KMS-11 (cell line): ENCODE measurements around the gene LRIT3.

Source experiments
- H2AFZ ChIP-seq: fragments of 200-600 bp; sonication (generic); 2 replicates; pipeline ENCODE4 v1.6.1; 2016; ENCODE audit warnings: antibody characterized with exemption, mixed run types, low read depth
- H3K27ac ChIP-seq: fragments of 200-600 bp; sonication (generic); 2 replicates; pipeline ENCODE4 v1.6.1; 2016; ENCODE audit warnings: mild to moderate bottlenecking, mixed run types
- H3K27me3 ChIP-seq: fragments of 200-600 bp; sonication (generic); 2 replicates; pipeline ENCODE4 v1.6.1; 2017; ENCODE audit warnings: mild to moderate bottlenecking, low read depth, mixed run types, moderate library complexity; ENCODE audit not compliant: insufficient read depth
- H3K36me3 ChIP-seq: fragments of 200-600 bp; sonication (generic); 2 replicates; pipeline ENCODE4 v1.6.1; 2017; ENCODE audit warnings: mild to moderate bottlenecking, mixed run types; ENCODE audit not compliant: insufficient read depth
- H3K4me1 ChIP-seq: fragments of 200-600 bp; sonication (generic); 2 replicates; pipeline ENCODE4 v1.6.1; 2016; ENCODE audit warnings: mild to moderate bottlenecking, low read depth, mixed run types; ENCODE audit not compliant: poor library complexity, severe bottlenecking
- H3K4me2 ChIP-seq: fragments of 200-600 bp; sonication (generic); 2 replicates; pipeline ENCODE4 v1.7.0; 2016; ENCODE audit warnings: mild to moderate bottlenecking, mixed run types
- H3K4me3 ChIP-seq: fragments of 200-600 bp; sonication (generic); IDR thresholded peaks from 2 replicates; pipeline ENCODE4 v1.6.1; 2017; ENCODE audit warnings: low read depth, low read length, mixed read lengths; ENCODE audit not compliant: insufficient read depth
- H3K79me2 ChIP-seq: fragments of 200-600 bp; sonication (generic); 2 replicates; pipeline ENCODE4 v1.6.1; 2016; ENCODE audit warnings: low read depth, mixed run types; ENCODE audit not compliant: insufficient read depth
- H3K9ac ChIP-seq: fragments of 200-600 bp; sonication (generic); 2 replicates; pipeline ENCODE4 v1.6.1; 2016; ENCODE audit warnings: mild to moderate bottlenecking, mixed run types
- H4K20me1 ChIP-seq: fragments of 200-600 bp; sonication (generic); 2 replicates; pipeline ENCODE4 v1.6.1; 2016; ENCODE audit warnings: mild to moderate bottlenecking, mixed run types; ENCODE audit not compliant: insufficient read depth
- CTCF ChIP-seq: fragments of 200-600 bp; sonication (generic); conservative IDR thresholded peaks from 2 replicates; pipeline ENCODE4 v1.6.1; 2017; ENCODE audit warnings: low read depth, mild to moderate bottlenecking, antibody characterized with exemption, low read length, moderate library complexity, mixed read lengths

Gene LRIT3

DNA sequence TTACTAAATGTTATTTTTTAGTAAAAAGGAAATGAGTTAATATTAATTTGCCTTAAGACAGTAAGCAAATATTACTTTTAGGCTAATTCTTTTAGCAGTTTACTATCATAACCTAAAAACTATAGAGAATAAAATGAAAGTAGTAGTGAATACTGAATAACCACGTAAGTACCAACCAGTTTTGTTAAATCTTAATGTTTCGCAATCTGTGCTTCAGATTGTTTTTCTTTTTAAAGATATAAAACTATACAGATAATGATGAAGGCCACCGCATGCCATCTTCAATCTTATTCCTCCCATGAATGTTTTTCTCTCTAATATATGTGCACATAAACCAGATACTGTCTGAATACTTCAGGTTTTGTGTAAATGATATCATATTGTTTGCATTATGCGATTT, 14.2 kb upstream of the LRIT3 start:
- TF ChIP-seq CTCF: no peak
- Histone ChIP-seq H3K4me3 (no peak overlapping the region), H3K9ac (no peak overlapping the region), H3K36me3 (no peaks in the 10 kb centered on the region), H3K79me2 (no peaks in the 10 kb centered on the region), H3K27me3 (no peaks in the 10 kb centered on the region), H2AFZ (no peak overlapping the region), H3K27ac (no peak overlapping the region), H3K4me2 (no peak overlapping the region), H3K4me1 (no peaks in the 10 kb centered on the region), H4K20me1 (no peaks in the 10 kb centered on the region)

- no peaks in the 10 kb centered on the region for H3K4me1 ChIP-seq
- no peaks in the 10 kb centered on the region for H4K20me1 ChIP-seq
- H3K9ac ChIP-seq: no peak overlapping the region
- H2AFZ ChIP-seq: no peak overlapping the region
- no peaks in the 10 kb centered on the region for H3K36me3 ChIP-seq
- H3K4me2 ChIP-seq: no peak overlapping the region
- no peaks in the 10 kb centered on the region for H3K79me2 ChIP-seq
- H3K27me3 ChIP-seq: no peaks in the 10 kb centered on the region
- no peak overlapping the region for H3K27ac ChIP-seq
- no peak overlapping the region for H3K4me3 ChIP-seq
- TF ChIP-seq CTCF: no peak
These were observed 10.9 kb upstream of the LRIT3 start for GRCh38 chr4:109836985-109837384.

- Histone ChIP-seq H3K4me1 (no peaks in the 10 kb centered on the region), H3K27ac (no peak overlapping the region), H2AFZ (no peak overlapping the region), H3K4me3 (no peak overlapping the region), H4K20me1 (no peaks in the 10 kb centered on the region), H3K9ac (no peak overlapping the region), H3K36me3 (no peaks in the 10 kb centered on the region), H3K79me2 (no peaks in the 10 kb centered on the region), H3K4me2 (no peak overlapping the region), H3K27me3 (no peaks in the 10 kb centered on the region)
- TF ChIP-seq CTCF: no peak
These were observed 1.4 kb upstream of the LRIT3 start for GRCh38 chr4:109846395-109847098.

DNA sequence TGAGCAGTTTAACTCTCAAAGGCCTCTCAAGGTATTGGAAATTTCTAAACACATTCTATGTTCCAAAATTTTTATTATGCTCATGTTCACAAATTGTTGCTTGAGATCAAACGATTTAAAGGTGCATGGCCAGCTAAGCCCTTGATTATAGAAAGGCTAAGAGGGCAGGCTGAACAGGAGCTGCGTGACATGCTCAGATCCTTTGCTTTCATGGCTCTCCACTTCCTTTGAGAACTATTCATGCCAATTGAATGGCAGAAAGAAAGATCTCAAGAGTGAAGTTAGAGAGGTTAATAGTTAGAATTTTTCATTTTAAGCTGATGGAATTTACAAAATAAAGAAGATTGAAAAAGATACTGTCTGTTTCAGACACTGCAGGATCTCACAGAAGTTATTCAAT, 594 bp downstream of the LRIT3 start:
- H3K27me3 ChIP-seq: no peaks in the 10 kb centered on the region
- H3K4me2 ChIP-seq: no peak overlapping the region
- H2AFZ ChIP-seq: no peak overlapping the region
- TF ChIP-seq CTCF: no peak
- no peak overlapping the region for H3K4me3 ChIP-seq
- no peak overlapping the region for H3K9ac ChIP-seq
- no peaks in the 10 kb centered on the region for H4K20me1 ChIP-seq
- H3K79me2 ChIP-seq: no peaks in the 10 kb centered on the region
- no peaks in the 10 kb centered on the region for H3K36me3 ChIP-seq
- no peak overlapping the region for H3K27ac ChIP-seq
- H3K4me1 ChIP-seq: no peaks in the 10 kb centered on the region
